AG04449 (cell line): ENCODE data around the gene ARFGAP1.

Experiments
- CTCF ChIA-PET: fragments of 350-600 bp; formaldehyde crosslinking; extraction: SDS; loops from one replicate; lab custom pipeline; 2021; ENCODE audit warnings: antibody characterized with exemption; lab: Yijun Ruan, JAX
- POLR2A ChIA-PET: fragments of 400-600, 350-600 bp; formaldehyde crosslinking; extraction: SDS; loops from one replicate; lab custom pipeline; 2020; ENCODE audit warnings: antibody characterized with exemption, inconsistent platforms; lab: Yijun Ruan, JAX
- DNase-seq: peaks from one replicate; pipeline ENCODE4 v3.0.0-alpha.2; 2010; ENCODE audit warnings: low read depth, low spot score
- H3K4me3 ChIP-seq: 2 replicates; pipeline ENCODE4 v1.5.1; 2011; ENCODE audit warnings: low read depth, mild to moderate bottlenecking, control low read depth, low read length
- TF ChIP-seq, protein P1 (sequence below): IDR thresholded peaks from one replicate; pipeline ENCODE4 v1.5.1; 2011; ENCODE audit warnings: mild to moderate bottlenecking, moderate library complexity, low read length, control low read depth, inconsistent platforms; ENCODE audit not compliant: insufficient read depth; ENCODE audit errors: missing control alignments

The ARFGAP1 gene

DNA sequence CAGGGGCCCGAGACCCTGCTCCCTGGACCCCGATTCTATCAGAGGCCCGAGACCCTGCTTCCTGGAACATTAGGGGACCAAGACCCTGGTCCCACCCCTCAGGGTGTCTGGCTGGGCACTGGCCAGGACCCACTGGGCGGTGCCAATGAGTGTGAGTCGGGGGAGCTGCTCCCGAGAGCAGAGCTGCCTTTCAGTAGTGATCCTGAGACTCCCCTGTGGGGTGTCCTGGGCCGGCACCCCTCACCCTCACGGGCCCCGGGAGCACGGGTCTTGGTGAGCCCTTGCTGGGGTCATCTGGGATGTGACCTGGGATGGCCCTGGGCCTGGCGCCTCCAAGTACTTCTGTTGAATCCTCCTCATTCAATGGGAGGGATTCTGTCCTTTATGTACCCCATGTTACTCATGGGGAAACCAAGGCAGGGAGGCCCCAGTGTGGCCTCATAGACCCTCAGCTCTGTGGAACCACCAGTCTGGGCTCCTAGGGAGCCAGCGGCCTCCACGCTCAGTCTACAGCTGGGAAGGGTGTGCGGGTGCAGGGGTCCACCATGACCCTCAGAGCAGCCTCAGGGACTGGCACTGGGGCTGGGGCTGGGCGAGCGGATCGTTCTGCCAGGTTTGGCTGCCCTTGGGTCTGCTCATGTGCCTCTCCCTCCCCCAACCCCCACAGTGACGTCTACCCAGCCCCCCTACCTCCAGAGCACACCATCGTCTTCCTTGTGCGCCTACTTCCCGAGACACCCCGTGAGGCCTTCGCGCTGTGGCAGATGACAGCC is 46.0 kb downstream of the ARFGAP1 start:
- CTCF ChIA-PET = interaction anchor here (2.3 to 4.3 kb wide), 2 partner anchors 10 to 95 kb away, joined by 7 to 19 read pairs; no protein-coding TSS in a partner anchor
- POLR2A ChIA-PET = no interaction called here
- H3K4me3 ChIP-seq = no peak overlapping the region
- DNase-seq = no peak
- TF ChIP-seq, protein P1, sequence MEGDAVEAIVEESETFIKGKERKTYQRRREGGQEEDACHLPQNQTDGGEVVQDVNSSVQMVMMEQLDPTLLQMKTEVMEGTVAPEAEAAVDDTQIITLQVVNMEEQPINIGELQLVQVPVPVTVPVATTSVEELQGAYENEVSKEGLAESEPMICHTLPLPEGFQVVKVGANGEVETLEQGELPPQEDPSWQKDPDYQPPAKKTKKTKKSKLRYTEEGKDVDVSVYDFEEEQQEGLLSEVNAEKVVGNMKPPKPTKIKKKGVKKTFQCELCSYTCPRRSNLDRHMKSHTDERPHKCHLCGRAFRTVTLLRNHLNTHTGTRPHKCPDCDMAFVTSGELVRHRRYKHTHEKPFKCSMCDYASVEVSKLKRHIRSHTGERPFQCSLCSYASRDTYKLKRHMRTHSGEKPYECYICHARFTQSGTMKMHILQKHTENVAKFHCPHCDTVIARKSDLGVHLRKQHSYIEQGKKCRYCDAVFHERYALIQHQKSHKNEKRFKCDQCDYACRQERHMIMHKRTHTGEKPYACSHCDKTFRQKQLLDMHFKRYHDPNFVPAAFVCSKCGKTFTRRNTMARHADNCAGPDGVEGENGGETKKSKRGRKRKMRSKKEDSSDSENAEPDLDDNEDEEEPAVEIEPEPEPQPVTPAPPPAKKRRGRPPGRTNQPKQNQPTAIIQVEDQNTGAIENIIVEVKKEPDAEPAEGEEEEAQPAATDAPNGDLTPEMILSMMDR = no peak

DNA sequence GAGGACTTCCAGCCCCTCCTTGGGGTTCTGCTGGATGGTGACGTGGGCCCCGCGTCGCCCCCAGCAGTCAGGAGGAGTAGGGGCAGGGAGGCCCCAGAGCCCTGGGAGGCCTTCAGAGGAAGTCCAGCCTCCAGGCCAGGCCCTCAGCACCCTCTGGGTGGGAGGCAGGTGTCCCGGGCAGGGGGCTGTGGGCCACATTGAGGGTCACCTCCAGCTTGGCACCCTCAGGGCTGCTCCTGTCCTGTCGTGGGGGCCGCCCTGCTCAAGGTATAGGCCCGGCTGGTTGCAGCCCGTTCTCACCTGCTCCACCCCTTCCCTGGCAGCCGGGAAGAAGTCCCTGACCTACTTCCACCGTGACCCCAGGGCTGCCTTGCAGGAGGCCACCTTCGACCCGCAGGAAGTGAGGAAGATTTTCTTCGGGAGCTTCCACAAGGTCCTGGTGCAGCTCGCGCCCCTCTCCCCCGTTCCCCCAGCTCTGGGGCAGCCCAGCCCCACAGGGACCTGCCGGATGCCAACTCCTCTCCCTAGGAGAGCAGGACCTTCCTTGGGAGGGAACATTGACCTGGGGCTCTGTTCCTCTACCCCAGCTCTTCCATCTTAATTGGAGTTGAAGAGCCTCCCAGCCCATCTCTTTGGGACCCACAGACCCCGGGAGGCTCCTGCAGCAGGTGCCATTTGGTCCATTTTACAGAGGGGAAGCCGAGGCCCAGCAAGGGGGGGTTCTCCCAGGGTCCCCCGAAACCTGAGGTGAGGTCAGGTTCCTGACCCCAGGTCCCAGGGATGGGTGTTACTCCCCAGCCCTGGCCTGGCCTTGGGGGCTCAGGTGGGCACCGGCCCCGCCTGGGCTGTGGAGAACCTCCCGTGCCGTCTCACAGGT is 46.8 kb downstream of the ARFGAP1 start:
- no peak for DNase-seq
- CTCF ChIA-PET = interaction anchor here (1.5 to 4.3 kb wide), 2 partner anchors 9 to 11 kb away, joined by 7 to 19 read pairs; no protein-coding TSS in a partner anchor
- no peak overlapping the region for H3K4me3 ChIP-seq
- POLR2A ChIA-PET = no interaction called here
- TF ChIP-seq, protein P1 = no peak

DNA sequence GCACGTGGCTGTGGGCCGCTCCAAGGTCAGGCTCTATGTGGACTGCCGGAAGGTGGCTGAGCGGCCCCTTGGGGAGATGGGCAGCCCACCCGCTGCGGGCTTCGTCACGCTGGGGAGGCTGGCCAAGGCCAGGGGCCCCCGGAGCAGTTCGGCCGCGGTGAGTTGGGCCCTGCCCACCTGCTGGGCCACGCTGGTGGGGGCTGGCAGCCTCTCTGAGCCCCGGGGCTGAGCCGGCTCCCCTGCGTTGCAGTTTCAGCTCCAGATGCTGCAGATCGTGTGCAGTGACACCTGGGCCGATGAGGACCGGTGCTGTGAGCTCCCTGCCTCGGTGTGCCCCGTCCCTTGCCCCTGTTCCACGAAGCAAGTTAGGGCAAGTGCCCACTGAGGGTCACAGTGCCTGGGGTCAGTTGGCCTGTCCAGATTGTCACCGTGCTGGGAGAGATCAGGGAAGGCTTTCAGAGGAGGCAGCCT is 47.5 kb downstream of the ARFGAP1 start:
- no peak for DNase-seq
- TF ChIP-seq, protein P1 = no peak
- H3K4me3 ChIP-seq = no peak overlapping the region
- POLR2A ChIA-PET = no interaction called here
- CTCF ChIA-PET = interaction anchor here (1.5 to 4.3 kb wide), 2 partner anchors 10 to 11 kb away, joined by 7 to 19 read pairs; no protein-coding TSS in a partner anchor

DNA sequence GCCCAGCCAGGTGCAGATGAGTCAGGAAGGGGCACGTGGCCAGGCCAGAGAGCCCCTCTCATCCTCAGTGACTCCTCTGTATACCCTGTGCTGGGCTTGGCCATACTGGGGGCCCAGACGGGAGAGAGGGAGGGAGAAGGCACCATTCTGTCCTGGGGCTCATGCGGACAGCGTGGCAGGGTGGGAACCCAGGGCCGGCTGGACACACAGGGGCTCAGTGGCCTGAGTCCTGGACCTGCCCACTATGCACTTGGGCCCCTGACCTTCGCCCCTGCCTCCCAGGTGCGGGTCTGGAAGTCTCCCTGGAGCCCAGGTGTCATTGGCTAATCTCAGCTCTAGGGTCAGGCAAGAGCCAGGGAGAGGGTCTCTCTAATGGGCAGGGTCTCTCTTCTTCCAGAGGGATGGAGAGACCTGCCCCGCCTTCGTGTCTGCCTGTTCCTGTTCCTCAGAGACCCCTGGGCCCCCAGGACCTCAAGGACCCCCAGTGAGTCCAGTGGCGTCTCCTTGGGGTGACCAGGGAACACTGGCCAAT is 48.1 kb downstream of the ARFGAP1 start:
- no peak overlapping the region for H3K4me3 ChIP-seq
- CTCF ChIA-PET = interaction anchor here (1.5 to 4.3 kb wide), 2 partner anchors 10 to 12 kb away, joined by 7 to 19 read pairs; no protein-coding TSS in a partner anchor
- POLR2A ChIA-PET = no interaction called here
- TF ChIP-seq, protein P1 = no peak
- DNase-seq = no peak

DNA sequence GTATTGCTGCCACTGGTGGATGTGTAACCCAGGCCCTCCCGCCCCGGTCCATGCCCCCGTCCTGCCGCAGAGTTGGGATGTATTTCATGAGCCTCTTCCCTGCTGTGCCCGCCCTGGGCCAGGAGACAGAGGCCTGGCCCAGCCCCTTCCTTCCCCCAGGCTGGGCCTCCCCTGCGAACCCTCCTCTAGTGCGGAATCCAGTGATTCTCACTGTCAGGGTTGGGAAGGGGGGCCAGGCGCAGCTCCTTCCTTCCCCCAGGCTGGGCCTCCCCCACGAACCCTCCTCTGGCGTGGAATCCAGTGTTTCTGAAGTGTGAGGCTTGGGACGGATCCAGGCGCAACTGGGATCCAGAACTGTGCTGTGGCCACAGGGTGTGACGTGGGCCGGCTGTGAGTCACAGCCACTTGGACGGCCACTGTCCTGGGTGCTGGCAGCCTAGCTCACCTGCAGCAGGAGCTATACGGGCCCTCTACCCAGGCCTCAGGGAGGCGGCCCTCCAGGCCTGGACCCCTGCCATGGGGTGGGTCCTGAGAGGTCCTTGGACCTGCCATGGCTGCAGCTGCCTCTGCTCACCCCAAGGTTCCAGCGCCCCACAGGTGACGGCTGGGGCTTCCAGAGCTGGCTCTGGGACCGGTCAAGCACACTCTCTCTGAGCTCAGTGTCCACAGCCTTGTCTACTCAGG is 48.7 kb downstream of the ARFGAP1 start:
- TF ChIP-seq, protein P1 = no peak
- no peak overlapping the region for H3K4me3 ChIP-seq
- ChIA-PET POLR2A (no interaction called here), CTCF (no interaction called here)
- no peak for DNase-seq
